HCT116 (cell line): Measurements from ENCODE around the gene ASCC2.

Experiments
- CBX3 ChIP-seq: IDR thresholded peaks from 2 replicates; pipeline ENCODE4 v1.6.1; 2012; ENCODE audit warnings: low read depth
- CEBPB ChIP-seq: IDR thresholded peaks from 2 replicates; pipeline ENCODE4 v1.6.1; 2012; ENCODE audit warnings: low read depth
- CTCF ChIP-seq, 3 experiments: fragments of 200-600 bp in 1 of 3; sonication (generic) in 1 of 3; IDR thresholded peaks in 2 of 3; conservative IDR thresholded peaks in 1 of 3; 2 replicates each; pipeline ENCODE4 v1.5.1; 2012 to 2017; ENCODE audit warnings: low read depth in 2 of 3, low read length in 2 of 3, antibody characterized with exemption in 1 of 3, borderline replicate concordance in 1 of 3, control low read depth in 1 of 3, mild to moderate bottlenecking in 1 of 3, mixed read lengths in 1 of 3, mixed run types in 1 of 3, moderate library complexity in 1 of 3; ENCODE audit not compliant: insufficient read depth in 1 of 3
- EGR1 ChIP-seq: IDR thresholded peaks from 2 replicates; pipeline ENCODE4 v1.6.1; 2012; ENCODE audit warnings: low read depth
- EZH2 ChIP-seq: fragments of 200-600 bp; sonication (generic); IDR thresholded peaks from 2 replicates; pipeline ENCODE4 v1.6.1; 2017; ENCODE audit warnings: antibody characterized with exemption, mixed run types
- JUND ChIP-seq: IDR thresholded peaks from 2 replicates; pipeline ENCODE4 v1.6.1; 2012
- MAX ChIP-seq: IDR thresholded peaks from 2 replicates; pipeline ENCODE4 v1.6.1; 2012
- POLR2A ChIP-seq: IDR thresholded peaks from 2 replicates; pipeline ENCODE4 v1.7.0; 2011; ENCODE audit warnings: borderline replicate concordance; ENCODE audit not compliant: insufficient read depth, insufficient read length; ENCODE audit errors: extremely low read depth
- POLR2AphosphoS5 ChIP-seq: IDR thresholded peaks from 2 replicates; pipeline ENCODE4 v1.6.1; 2011; ENCODE audit warnings: mild to moderate bottlenecking, low read depth, low read length, moderate library complexity
- REST ChIP-seq: IDR thresholded peaks from 2 replicates; pipeline ENCODE4 v1.6.1; 2012; ENCODE audit warnings: low read depth
- SIN3A ChIP-seq: IDR thresholded peaks from 2 replicates; pipeline ENCODE4 v1.6.1; 2012; ENCODE audit warnings: low read depth
- SP1 ChIP-seq: IDR thresholded peaks from 2 replicates; pipeline ENCODE4 v1.6.1; 2012; ENCODE audit warnings: low read depth
- SRF ChIP-seq: IDR thresholded peaks from 2 replicates; pipeline ENCODE4 v1.6.1; 2012; ENCODE audit warnings: low read depth
- YY1 ChIP-seq: IDR thresholded peaks from 2 replicates; pipeline ENCODE4 v1.6.1; 2011; ENCODE audit warnings: low read length, low read depth, moderate library complexity, mild to moderate bottlenecking; ENCODE audit not compliant: insufficient replicate concordance; ENCODE audit errors: extremely low read depth

- TF ChIP-seq POLR2A = no peak
- TF ChIP-seq REST = no peak
- peak; percentile 64; the same call in 1 of the 2 replicates for TF ChIP-seq JUND
- TF ChIP-seq POLR2AphosphoS5 = no peak
- no peak for TF ChIP-seq CTCF (IDR thresholded peaks at IDR 0.05 in 2 of 3, conservative IDR thresholded peaks at IDR 0.05 in 1 of 3; ENCODE audit: borderline replicate concordance in 1 of 3, insufficient read depth in 1 of 3, low read depth in 2 of 3, low read length in 2 of 3)
- no peak for TF ChIP-seq EZH2
- TF ChIP-seq YY1 = no peak
- peak; percentile 88 for TF ChIP-seq SRF
- no peak for TF ChIP-seq CEBPB
- TF ChIP-seq SP1 = 0 out of 2 replicates have a peak, but pooled peaks have one; percentile 19
- no peak for TF ChIP-seq SIN3A
- TF ChIP-seq MAX = peak; percentile 28; the same call in 1 of the 2 replicates
- no peak for TF ChIP-seq EGR1
- peak; percentile 46; the same call in 1 of the 2 replicates for TF ChIP-seq CBX3
Observed at GRCh38 chr22:29773233-29773632, 64.8 kb downstream of the ASCC2 start.
